Lower lobe of right lung (tissue), 2 donors: ENCODE results near the gene GREB1L. TPM values are rescaled to one million over a fixed set of nuclear protein-coding genes. Genes with fewer than 3 reads are reported as not detected.

Experiments
- ATAC-seq, 2 donors: fragments of 200-7000 bp; cut with Tn5 transposase; one replicate each; pipeline ENCODE4 v1.9.1; 2020 to 2022; ENCODE audit warnings: mild to moderate bottlenecking in 2 of 2, moderate library complexity in 2 of 2
- DNase-seq: peaks from one replicate; pipeline ENCODE4 v3.0.0-alpha.2; 2020
- H3K27ac ChIP-seq: fragments of 200-600 bp; one replicate; pipeline ENCODE4 v1.8.0; 2022
- H3K27me3 ChIP-seq: fragments of 200-600 bp; one replicate; pipeline ENCODE4 v1.8.0; 2022; ENCODE audit warnings: low read depth
- H3K36me3 ChIP-seq: fragments of 200-600 bp; one replicate; pipeline ENCODE4 v1.8.0; 2022; ENCODE audit warnings: mild to moderate bottlenecking
- H3K4me1 ChIP-seq: fragments of 200-600 bp; one replicate; pipeline ENCODE4 v1.8.0; 2022
- H3K4me3 ChIP-seq: fragments of 200-600 bp; one replicate; pipeline ENCODE4 v1.8.0; 2022; ENCODE audit warnings: mild to moderate bottlenecking
- H3K9me3 ChIP-seq: fragments of 200-600 bp; one replicate; pipeline ENCODE4 v1.8.0; 2022
- intact Hi-C: fragments of 100-400 bp; cut with DNase I; formaldehyde crosslinking; loops from one replicate; pipeline ENCODE4 v1.11.0; 2022
- total RNA-seq: library from RNA; stranded (reverse); fragmentation: NEBNext Ultra II Directional; extraction: Animal tissue kit (Norgen Biotek cat#: 25700); gene quantifications from one replicate; pipeline ENCODE4 v1.2.1, GENCODE V29; 2021
- TF ChIP-seq, protein P1 (sequence below): fragments of 200-600 bp; IDR thresholded peaks from one replicate; pipeline ENCODE4 v1.8.0; 2022; ENCODE audit warnings: antibody characterized with exemption, mild to moderate bottlenecking
- donor health status: DM: no; HTN: yes; CAD: no; lungs with severe emphysema.

Gene GREB1L
- total RNA-seq, 1 donor from 2014 or later = 0.74 TPM

DNA sequence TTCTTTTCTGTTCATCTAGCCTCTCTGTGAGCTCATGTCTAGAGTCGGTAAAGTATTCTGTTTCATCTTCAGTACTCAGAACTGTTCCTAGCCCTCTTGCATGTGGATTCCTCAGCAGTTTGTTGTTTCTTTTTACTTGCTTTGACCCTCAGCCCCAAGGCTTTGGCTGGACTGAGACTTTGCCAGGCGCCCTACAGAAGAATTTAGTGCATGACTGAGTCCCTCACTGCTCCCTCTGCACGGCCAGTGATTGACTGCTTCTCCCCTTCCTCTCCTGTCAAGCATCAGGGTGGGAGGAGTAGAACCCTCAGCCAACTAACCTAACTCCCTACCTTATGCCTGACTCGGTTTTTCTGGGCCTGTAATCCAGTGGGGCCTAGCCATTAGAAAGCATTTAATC is 248.7 kb downstream of the GREB1L start:
- TF ChIP-seq, protein P1, sequence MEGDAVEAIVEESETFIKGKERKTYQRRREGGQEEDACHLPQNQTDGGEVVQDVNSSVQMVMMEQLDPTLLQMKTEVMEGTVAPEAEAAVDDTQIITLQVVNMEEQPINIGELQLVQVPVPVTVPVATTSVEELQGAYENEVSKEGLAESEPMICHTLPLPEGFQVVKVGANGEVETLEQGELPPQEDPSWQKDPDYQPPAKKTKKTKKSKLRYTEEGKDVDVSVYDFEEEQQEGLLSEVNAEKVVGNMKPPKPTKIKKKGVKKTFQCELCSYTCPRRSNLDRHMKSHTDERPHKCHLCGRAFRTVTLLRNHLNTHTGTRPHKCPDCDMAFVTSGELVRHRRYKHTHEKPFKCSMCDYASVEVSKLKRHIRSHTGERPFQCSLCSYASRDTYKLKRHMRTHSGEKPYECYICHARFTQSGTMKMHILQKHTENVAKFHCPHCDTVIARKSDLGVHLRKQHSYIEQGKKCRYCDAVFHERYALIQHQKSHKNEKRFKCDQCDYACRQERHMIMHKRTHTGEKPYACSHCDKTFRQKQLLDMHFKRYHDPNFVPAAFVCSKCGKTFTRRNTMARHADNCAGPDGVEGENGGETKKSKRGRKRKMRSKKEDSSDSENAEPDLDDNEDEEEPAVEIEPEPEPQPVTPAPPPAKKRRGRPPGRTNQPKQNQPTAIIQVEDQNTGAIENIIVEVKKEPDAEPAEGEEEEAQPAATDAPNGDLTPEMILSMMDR = no peak
- ATAC-seq (no peak), DNase-seq (no peak)
- H3K27ac ChIP-seq = no peak overlapping the region
- no peaks in the 10 kb centered on the region for H3K4me1 ChIP-seq
- no peak overlapping the region for H3K4me3 ChIP-seq
- H3K27me3 ChIP-seq = no peaks in the 10 kb centered on the region
- no peaks in the 10 kb centered on the region for H3K9me3 ChIP-seq
- intact Hi-C loops = no loop called here
- H3K36me3 ChIP-seq = no peaks in the 10 kb centered on the region

DNA sequence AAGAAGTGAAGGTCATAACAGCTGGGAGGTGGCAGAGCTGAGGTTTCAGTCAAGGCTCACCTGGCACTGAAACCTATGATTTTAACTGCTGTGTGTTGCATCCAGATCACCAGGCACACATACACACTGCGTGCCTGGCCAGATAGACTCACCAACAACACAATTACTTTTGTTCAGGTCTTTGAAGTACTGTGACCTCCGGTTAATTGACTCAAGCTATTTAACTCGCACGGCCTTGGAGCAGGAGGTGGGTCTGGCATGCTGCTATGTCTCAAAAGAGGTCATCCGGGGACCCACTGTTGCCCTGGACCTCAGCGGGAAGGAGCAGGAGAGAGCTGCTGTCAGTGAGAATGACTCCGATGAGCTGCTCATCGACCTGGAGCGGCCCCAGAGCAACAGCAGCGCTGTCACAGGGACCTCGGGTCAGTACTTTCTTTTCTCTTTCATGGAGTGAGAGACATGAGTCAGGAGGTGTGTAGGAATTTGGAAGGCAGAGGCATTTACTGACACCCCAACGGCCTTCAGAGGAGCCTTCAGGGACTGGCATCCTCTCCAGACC is 254.3 kb downstream of the GREB1L start:
- Histone ChIP-seq H3K4me3 (no peak overlapping the region), H3K36me3 (no peaks in the 10 kb centered on the region), H3K27me3 (no peaks in the 10 kb centered on the region), H3K4me1 (no peaks in the 10 kb centered on the region), H3K9me3 (no peaks in the 10 kb centered on the region), H3K27ac (no peak overlapping the region)
- DNase-seq (no peak), ATAC-seq (no peak)
- intact Hi-C loops = no loop called here
- TF ChIP-seq, protein P1 = no peak

DNA sequence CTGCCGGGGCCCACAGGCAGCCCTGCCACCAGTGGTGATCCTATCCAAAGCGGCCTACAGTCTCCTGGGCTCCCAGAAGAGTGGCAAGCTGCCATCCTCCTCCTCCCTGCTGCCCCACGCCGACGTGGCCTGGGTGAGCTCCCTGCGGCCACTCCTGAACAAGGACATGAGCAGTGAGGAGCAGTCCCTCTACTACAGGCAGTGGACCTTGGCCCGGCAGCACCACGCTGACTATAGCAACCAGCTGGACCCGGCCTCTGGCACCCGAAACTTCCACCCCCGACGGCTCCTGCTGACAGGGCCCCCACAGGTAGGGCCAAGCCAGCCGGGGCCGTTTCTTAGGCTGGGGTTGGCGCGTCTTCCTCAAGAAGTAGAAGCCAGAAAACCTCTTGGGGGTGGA is 258.0 kb downstream of the GREB1L start:
- DNase-seq = no peak
- no peaks in the 10 kb centered on the region for H3K9me3 ChIP-seq
- ATAC-seq = peak in 1 of 2 donors; percentile 28
- TF ChIP-seq, protein P1 = no peak
- no peak overlapping the region for H3K4me3 ChIP-seq
- intact Hi-C loops = no loop called here
- H3K27me3 ChIP-seq = no peaks in the 10 kb centered on the region
- no peaks in the 10 kb centered on the region for H3K36me3 ChIP-seq
- no peak overlapping the region for H3K27ac ChIP-seq
- H3K4me1 ChIP-seq = no peaks in the 10 kb centered on the region

DNA sequence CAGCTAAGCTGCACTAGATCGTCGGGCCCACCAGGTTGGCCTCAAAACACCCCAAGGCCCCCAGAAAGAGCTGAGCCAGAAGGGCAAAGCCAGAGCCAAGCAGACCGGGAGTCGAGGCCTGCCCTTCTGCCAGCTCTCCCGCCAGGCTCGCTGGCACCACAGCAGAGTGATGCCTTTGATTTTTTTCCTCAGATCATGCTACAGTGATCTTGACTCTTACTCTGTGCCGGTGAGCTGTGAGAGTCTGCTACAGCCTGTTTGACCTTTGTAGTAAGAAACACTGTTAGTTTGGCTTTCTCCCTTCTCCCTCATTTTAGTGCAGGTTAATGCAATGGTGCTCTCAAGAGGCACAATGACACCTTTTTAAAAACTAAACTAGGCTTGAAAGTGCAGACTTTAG is 260.6 kb downstream of the GREB1L start:
- no peaks in the 10 kb centered on the region for H3K27me3 ChIP-seq
- no peak overlapping the region for H3K4me3 ChIP-seq
- DNase-seq (no peak), ATAC-seq (no peak)
- intact Hi-C loops = no loop called here
- H3K4me1 ChIP-seq = no peaks in the 10 kb centered on the region
- TF ChIP-seq, protein P1 = no peak
- H3K36me3 ChIP-seq = no peaks in the 10 kb centered on the region
- no peaks in the 10 kb centered on the region for H3K9me3 ChIP-seq
- H3K27ac ChIP-seq = no peak overlapping the region

DNA sequence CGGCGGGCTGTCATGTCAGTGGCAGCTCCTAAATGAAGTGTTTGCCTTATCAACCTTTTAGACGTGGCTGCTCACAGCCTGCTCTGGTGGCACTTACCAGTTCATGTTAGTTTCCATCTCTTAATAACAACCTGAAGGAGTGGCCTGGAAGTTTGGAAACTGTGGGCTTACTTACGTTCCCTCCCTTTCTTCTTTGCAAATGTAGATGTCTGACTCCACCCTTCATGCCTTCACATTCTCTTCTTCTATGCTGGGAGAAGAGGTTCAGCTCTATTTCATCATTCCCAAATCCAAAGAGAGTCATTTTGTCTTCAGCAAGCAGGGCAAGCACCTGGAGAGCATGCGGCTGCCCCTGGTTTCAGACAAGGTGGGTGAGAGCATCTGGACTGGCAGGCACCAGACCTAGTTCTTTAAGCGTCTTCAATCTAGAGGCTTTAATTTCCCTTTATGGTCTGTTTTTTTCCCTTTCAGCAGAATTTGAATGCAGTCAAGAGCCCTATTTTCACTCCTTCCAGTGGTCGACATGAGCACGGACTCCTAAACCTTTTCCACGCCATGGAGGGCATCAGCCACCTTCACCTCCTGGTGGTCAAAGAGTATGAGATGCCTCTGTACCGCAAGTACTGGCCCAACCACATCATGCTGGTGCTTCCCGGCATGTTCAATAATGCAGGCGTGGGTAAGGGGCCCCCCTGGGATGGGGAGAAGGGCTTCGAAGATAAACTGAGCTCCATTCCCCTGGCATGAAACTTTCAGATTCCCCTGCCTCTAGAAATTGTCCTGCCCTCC is 266.1 kb downstream of the GREB1L start:
- ATAC-seq (no peak), DNase-seq (no peak)
- Histone ChIP-seq H3K9me3 (no peaks in the 10 kb centered on the region), H3K27ac (no peak overlapping the region), H3K27me3 (no peaks in the 10 kb centered on the region), H3K4me1 (no peaks in the 10 kb centered on the region), H3K36me3 (no peaks in the 10 kb centered on the region), H3K4me3 (no peak overlapping the region)
- TF ChIP-seq, protein P1 = no peak
- intact Hi-C loops = no loop called here
